ENCODE results near the gene NYAP2. TPM values are rescaled to one million over a fixed set of nuclear protein-coding genes. Genes with fewer than 3 reads are reported as not detected.

NYAP2 gene
- total RNA-seq, 1 donor from 2014 or later, result 0.14 TPM

- FAIRE-seq, result no peak
- H3K36me3 ChIP-seq (ENCODE audit: insufficient read depth, low read length), result no peaks in the 10 kb centered on the region
Observed at GRCh38 chr2:225612636-225613035, 213.1 kb downstream of the NYAP2 start.

GRCh38 chr2:225614915-225615314 is 215.4 kb downstream of the NYAP2 start:
- H3K4me3 Mint-ChIP-seq (ENCODE audit: unreplicated experiment), result no peak overlapping the region
- H3K4me1 Mint-ChIP-seq (ENCODE audit: low read depth, unreplicated experiment), result no peaks in the 10 kb centered on the region
- H3K36me3 Mint-ChIP-seq (ENCODE audit: low read depth, unreplicated experiment), result no peaks in the 10 kb centered on the region
- Histone ChIP-seq H3K36me3 (ENCODE audit: insufficient read depth, low read length) (no peaks in the 10 kb centered on the region), H3K9ac (ENCODE audit: low read length) (no peak overlapping the region), H3K79me2 (ENCODE audit: insufficient read depth, low read length) (no peaks in the 10 kb centered on the region), H3K4me2 (ENCODE audit: low read length) (no peak overlapping the region), H3K9me3 (ENCODE audit: insufficient read depth, low read depth, low read length) (no peaks in the 10 kb centered on the region), H3K4me3 (ENCODE audit: insufficient read depth, low read depth, low read length) (no peak overlapping the region), H3K27me3 (ENCODE audit: insufficient read depth, low read length) (no peaks in the 10 kb centered on the region), H2AFZ (ENCODE audit: low read depth, low read length) (no peak overlapping the region), H3K4me1 (ENCODE audit: insufficient read depth, low read length) (no peaks in the 10 kb centered on the region), H3K27ac (ENCODE audit: low read depth, low read length) (no peak overlapping the region), H4K20me1 (ENCODE audit: insufficient read depth, low read length) (no peaks in the 10 kb centered on the region)
- no peak overlapping the region for H3K27ac Mint-ChIP-seq (ENCODE audit: unreplicated experiment)
- DNase-seq (ENCODE audit: low read depth) (no peak), FAIRE-seq (no peak)
- no peaks in the 10 kb centered on the region for H3K9me3 Mint-ChIP-seq (ENCODE audit: unreplicated experiment)
- H3K27me3 Mint-ChIP-seq (ENCODE audit: low read depth, unreplicated experiment), result no peaks in the 10 kb centered on the region
- TF ChIP-seq CTCF (IDR thresholded peaks at IDR 0.05; ENCODE audit: insufficient read depth, low read depth, low read length) (no peak), EZH2 (IDR thresholded peaks at IDR 0.05; ENCODE audit: insufficient read depth, low read length) (no peak)

More at GRCh38 chr2:225612636-225613035, 213.1 kb downstream of the NYAP2 start:
- Histone ChIP-seq H3K9me3 (ENCODE audit: insufficient read depth, low read depth, low read length) (no peaks in the 10 kb centered on the region), H3K27me3 (ENCODE audit: insufficient read depth, low read length) (no peaks in the 10 kb centered on the region), H2AFZ (ENCODE audit: low read depth, low read length) (no peak overlapping the region), H3K4me2 (ENCODE audit: low read length) (no peak overlapping the region), H3K4me1 (ENCODE audit: insufficient read depth, low read length) (no peaks in the 10 kb centered on the region), H3K27ac (ENCODE audit: low read depth, low read length) (no peak overlapping the region), H3K79me2 (ENCODE audit: insufficient read depth, low read length) (no peaks in the 10 kb centered on the region), H3K9ac (ENCODE audit: low read length) (no peak overlapping the region), H4K20me1 (ENCODE audit: insufficient read depth, low read length) (no peaks in the 10 kb centered on the region), H3K4me3 (ENCODE audit: insufficient read depth, low read depth, low read length) (no peak overlapping the region)
- H3K27me3 Mint-ChIP-seq (ENCODE audit: low read depth, unreplicated experiment), result no peaks in the 10 kb centered on the region
- H3K4me1 Mint-ChIP-seq (ENCODE audit: low read depth, unreplicated experiment), result no peaks in the 10 kb centered on the region
- no peak for DNase-seq (ENCODE audit: low read depth)
- H3K36me3 Mint-ChIP-seq (ENCODE audit: low read depth, unreplicated experiment), result no peaks in the 10 kb centered on the region
- no peak for TF ChIP-seq CTCF (IDR thresholded peaks at IDR 0.05; ENCODE audit: insufficient read depth, low read depth, low read length)
- TF ChIP-seq EZH2 (IDR thresholded peaks at IDR 0.05; ENCODE audit: insufficient read depth, low read length), result no peak
- no peak overlapping the region for H3K27ac Mint-ChIP-seq (ENCODE audit: unreplicated experiment)
- H3K4me3 Mint-ChIP-seq (ENCODE audit: unreplicated experiment), result no peak overlapping the region
- H3K9me3 Mint-ChIP-seq (ENCODE audit: unreplicated experiment), result no peaks in the 10 kb centered on the region

GRCh38 chr2:225615514-225615913 is 216.0 kb downstream of the NYAP2 start:
- H3K4me1 ChIP-seq (ENCODE audit: insufficient read depth, low read length), result no peaks in the 10 kb centered on the region
- no peaks in the 10 kb centered on the region for H3K27me3 ChIP-seq (ENCODE audit: insufficient read depth, low read length)
- no peak overlapping the region for H3K4me3 Mint-ChIP-seq (ENCODE audit: unreplicated experiment)
- H3K27ac Mint-ChIP-seq (ENCODE audit: unreplicated experiment), result no peak overlapping the region
- no peak for TF ChIP-seq CTCF (IDR thresholded peaks at IDR 0.05; ENCODE audit: insufficient read depth, low read depth, low read length)
- no peak for TF ChIP-seq EZH2 (IDR thresholded peaks at IDR 0.05; ENCODE audit: insufficient read depth, low read length)
- no peaks in the 10 kb centered on the region for H3K9me3 Mint-ChIP-seq (ENCODE audit: unreplicated experiment)
- H3K36me3 Mint-ChIP-seq (ENCODE audit: low read depth, unreplicated experiment), result no peaks in the 10 kb centered on the region
- H3K27ac ChIP-seq (ENCODE audit: low read depth, low read length), result no peak overlapping the region
- H3K79me2 ChIP-seq (ENCODE audit: insufficient read depth, low read length), result no peaks in the 10 kb centered on the region
- H3K36me3 ChIP-seq (ENCODE audit: insufficient read depth, low read length), result no peaks in the 10 kb centered on the region
- H3K27me3 Mint-ChIP-seq (ENCODE audit: low read depth, unreplicated experiment), result no peaks in the 10 kb centered on the region
- H2AFZ ChIP-seq (ENCODE audit: low read depth, low read length), result no peak overlapping the region
- no peak overlapping the region for H3K4me2 ChIP-seq (ENCODE audit: low read length)
- no peaks in the 10 kb centered on the region for H4K20me1 ChIP-seq (ENCODE audit: insufficient read depth, low read length)
- H3K4me1 Mint-ChIP-seq (ENCODE audit: low read depth, unreplicated experiment), result no peaks in the 10 kb centered on the region
- no peak overlapping the region for H3K4me3 ChIP-seq (ENCODE audit: insufficient read depth, low read depth, low read length)
- no peaks in the 10 kb centered on the region for H3K9me3 ChIP-seq (ENCODE audit: insufficient read depth, low read depth, low read length)
- no peak for DNase-seq (ENCODE audit: low read depth)
- H3K9ac ChIP-seq (ENCODE audit: low read length), result no peak overlapping the region
- no peak for FAIRE-seq
